GM12878 (cell line): ENCODE measurements around the gene KIF6. TPM values are rescaled to one million over a fixed set of nuclear protein-coding genes. Genes with fewer than 3 reads are reported as not detected.
A peak's percentile ranks its signal among the peaks of the same experiment; 100 is the strongest.

Source experiments
- ATF7 ChIP-seq: fragments of 450-650 bp; IDR thresholded peaks from 2 replicates; pipeline ENCODE4 v1.6.1; 2016; ENCODE audit warnings: low read depth, mild to moderate bottlenecking
- CTCF ChIP-seq, 3 experiments: IDR thresholded peaks in 2 of 3; conservative IDR thresholded peaks in 1 of 3; 2 replicates each; pipeline ENCODE4 v1.5.1; 2011; ENCODE audit warnings: low read depth in 3 of 3, low read length in 3 of 3, mild to moderate bottlenecking in 3 of 3, control low read depth in 2 of 3, moderate library complexity in 2 of 3, inconsistent platforms in 1 of 3, mixed read lengths in 1 of 3; ENCODE audit not compliant: control insufficient read depth in 2 of 3, insufficient read depth in 1 of 3; ENCODE audit errors: extremely low read depth in 1 of 3
- JUNB ChIP-seq: IDR thresholded peaks from 2 replicates; pipeline ENCODE4 v1.6.1; 2016; ENCODE audit warnings: antibody characterized with exemption, mild to moderate bottlenecking
- NRF1 ChIP-seq: conservative IDR thresholded peaks from 2 replicates; pipeline ENCODE4 v1.6.1; 2011; ENCODE audit warnings: mild to moderate bottlenecking, low read depth, low read length, improper control_type of control experiment
- POLR2A ChIP-seq: IDR thresholded peaks from 2 replicates; pipeline ENCODE4 v1.6.1; 2011; ENCODE audit warnings: low read depth, mild to moderate bottlenecking, low read length
- RCOR1 ChIP-seq: conservative IDR thresholded peaks from 2 replicates; pipeline ENCODE4 v1.6.1; 2012; ENCODE audit warnings: low read depth, low read length, improper control_type of control experiment
- SIX5 ChIP-seq: IDR thresholded peaks from 2 replicates; pipeline ENCODE4 v1.6.1; 2011; ENCODE audit warnings: mild to moderate bottlenecking, low read depth, low read length, moderate library complexity; ENCODE audit not compliant: severe bottlenecking
- polyA plus RNA-seq, 11 experiments: library from polyadenylated mRNA; depleted of rRNA in 4 of 11; unstranded in 6 of 11; stranded (reverse) in 5 of 11; fragments of >200 nt; fragmentation: Nextera tagmentation in 4 of 11; fragmentation: Illumina TruSeq in 1 of 11; extraction: Ambion mirVana in 4 of 11; extraction: Trizol in 1 of 11; gene quantifications; 1 replicate in 1 of 11; 2 replicates in 10 of 11; pipeline versions ENCODE4 v1.2.1 to v1.2.3, GENCODE V29; 2011 to 2016; ENCODE audit warnings: inconsistent platforms in 2 of 11, missing spikeins in 2 of 11, low read depth in 1 of 11
- total RNA-seq, 4 experiments: library from RNA; depleted of rRNA in 3 of 4; stranded (reverse); fragments of >200 nt in 3 of 4; fragmentation: Illumina TruSeq in 1 of 4; extraction: Trizol in 1 of 4; gene quantifications; 2 replicates each; pipeline versions ENCODE4 v1.2.1 to v1.2.3, GENCODE V29; 2013 to 2021
- TF ChIP-seq, protein P1 (sequence below): fragments of 450-650 bp; IDR thresholded peaks from 2 replicates; pipeline ENCODE4 v1.6.1; 2017; ENCODE audit warnings: low read depth, mild to moderate bottlenecking, moderate library complexity
- TF ChIP-seq, protein P2 (sequence below): fragments of 450-650 bp; conservative IDR thresholded peaks from 2 replicates; pipeline ENCODE4 v1.6.1; 2017; ENCODE audit warnings: mild to moderate bottlenecking, moderate library complexity

The KIF6 gene
- total and polyA plus RNA-seq, 10 of the 15 experiments (the other 5 are each of a cell fraction or from before 2014, with no cell fraction given) = 0.09 to 1.0 (median 0.28) TPM

DNA sequence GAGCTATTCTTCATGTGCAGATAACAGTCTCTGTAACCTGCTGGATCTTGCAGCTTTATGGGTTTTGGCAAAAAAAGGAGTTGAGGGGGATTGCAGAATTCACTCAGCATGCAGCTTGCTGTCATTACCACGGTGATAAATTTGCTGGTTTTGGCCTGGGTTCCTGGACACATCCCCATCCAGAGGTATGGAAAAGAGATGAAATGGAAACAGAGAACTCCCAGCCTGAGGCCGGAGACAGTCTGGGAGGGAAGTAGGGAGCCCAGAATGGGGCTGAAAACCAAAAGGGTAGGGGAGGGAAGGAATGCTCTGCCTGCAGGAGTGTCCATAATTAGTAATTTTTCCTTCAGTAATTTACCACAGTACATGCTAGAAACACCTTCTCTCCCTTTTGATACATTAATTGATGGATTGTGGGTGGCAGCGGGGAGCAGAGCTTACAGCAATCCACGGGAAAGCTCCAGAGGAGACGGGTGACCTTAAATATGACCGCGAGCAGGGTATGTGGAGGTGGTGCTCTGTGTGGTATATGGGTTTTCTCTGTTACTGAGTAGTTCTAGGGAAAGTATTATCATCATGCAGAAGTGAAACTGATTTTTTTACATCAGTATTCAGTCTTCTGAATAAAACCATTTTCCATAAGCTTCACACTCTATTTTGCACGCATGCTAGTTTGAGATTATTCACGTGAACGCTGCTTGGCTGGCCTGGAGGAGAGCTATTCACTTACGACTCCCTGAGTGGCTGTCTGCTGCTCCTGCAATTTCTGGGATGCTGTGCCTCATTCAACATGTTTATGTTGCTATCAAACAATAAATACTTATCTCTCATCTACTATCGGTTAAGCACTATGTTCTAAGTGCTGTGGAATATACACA lies 336.4 kb downstream of the KIF6 start (continued):
- peak in 1 of 3 experiments; percentile 15; a peak in 1 of 6 replicates for TF ChIP-seq CTCF (IDR thresholded peaks at IDR 0.05 in 2 of 3, conservative IDR thresholded peaks at IDR 0.05 in 1 of 3; ENCODE audit: control insufficient read depth in 2 of 3, extremely low read depth in 1 of 3, insufficient read depth in 1 of 3, low read depth in 3 of 3, low read length in 3 of 3)
- no peak for TF ChIP-seq NRF1
- TF ChIP-seq, protein P1, sequence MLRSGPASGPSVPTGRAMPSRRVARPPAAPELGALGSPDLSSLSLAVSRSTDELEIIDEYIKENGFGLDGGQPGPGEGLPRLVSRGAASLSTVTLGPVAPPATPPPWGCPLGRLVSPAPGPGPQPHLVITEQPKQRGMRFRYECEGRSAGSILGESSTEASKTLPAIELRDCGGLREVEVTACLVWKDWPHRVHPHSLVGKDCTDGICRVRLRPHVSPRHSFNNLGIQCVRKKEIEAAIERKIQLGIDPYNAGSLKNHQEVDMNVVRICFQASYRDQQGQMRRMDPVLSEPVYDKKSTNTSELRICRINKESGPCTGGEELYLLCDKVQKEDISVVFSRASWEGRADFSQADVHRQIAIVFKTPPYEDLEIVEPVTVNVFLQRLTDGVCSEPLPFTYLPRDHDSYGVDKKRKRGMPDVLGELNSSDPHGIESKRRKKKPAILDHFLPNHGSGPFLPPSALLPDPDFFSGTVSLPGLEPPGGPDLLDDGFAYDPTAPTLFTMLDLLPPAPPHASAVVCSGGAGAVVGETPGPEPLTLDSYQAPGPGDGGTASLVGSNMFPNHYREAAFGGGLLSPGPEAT = peak; percentile 52; the same call in 1 of the 2 replicates
- TF ChIP-seq, protein P2, sequence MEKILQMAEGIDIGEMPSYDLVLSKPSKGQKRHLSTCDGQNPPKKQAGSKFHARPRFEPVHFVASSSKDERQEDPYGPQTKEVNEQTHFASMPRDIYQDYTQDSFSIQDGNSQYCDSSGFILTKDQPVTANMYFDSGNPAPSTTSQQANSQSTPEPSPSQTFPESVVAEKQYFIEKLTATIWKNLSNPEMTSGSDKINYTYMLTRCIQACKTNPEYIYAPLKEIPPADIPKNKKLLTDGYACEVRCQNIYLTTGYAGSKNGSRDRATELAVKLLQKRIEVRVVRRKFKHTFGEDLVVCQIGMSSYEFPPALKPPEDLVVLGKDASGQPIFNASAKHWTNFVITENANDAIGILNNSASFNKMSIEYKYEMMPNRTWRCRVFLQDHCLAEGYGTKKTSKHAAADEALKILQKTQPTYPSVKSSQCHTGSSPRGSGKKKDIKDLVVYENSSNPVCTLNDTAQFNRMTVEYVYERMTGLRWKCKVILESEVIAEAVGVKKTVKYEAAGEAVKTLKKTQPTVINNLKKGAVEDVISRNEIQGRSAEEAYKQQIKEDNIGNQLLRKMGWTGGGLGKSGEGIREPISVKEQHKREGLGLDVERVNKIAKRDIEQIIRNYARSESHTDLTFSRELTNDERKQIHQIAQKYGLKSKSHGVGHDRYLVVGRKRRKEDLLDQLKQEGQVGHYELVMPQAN = no peak
- no peak for TF ChIP-seq POLR2A
- TF ChIP-seq RCOR1 = no peak
- no peak for TF ChIP-seq SIX5
- TF ChIP-seq ATF7 = peak; percentile 22; the same call in 1 of the 2 replicates
- TF ChIP-seq JUNB = no peak
- TF ChIP-seq, all 136 proteins: peak for 16
